GM19467 (cell line): Measurements from ENCODE around the gene SPOCD1.

Experiments
- ATAC-seq: cut with Tn5 transposase; IDR thresholded peaks from one replicate; pipeline ENCODE4 v1.9.1; 2021; ENCODE audit warnings: mild to moderate bottlenecking, moderate library complexity; ENCODE audit not compliant: unreplicated experiment

SPOCD1 gene

GRCh38 chr1:31773861-31774260 is 42.0 kb downstream of the SPOCD1 start:
- ATAC-seq, result no peak

- no peak for ATAC-seq
Observed at GRCh38 chr1:31772669-31773248, 43.1 kb downstream of the SPOCD1 start.

GRCh38 chr1:31771891-31772668 is 43.7 kb downstream of the SPOCD1 start:
- ATAC-seq, result no peak

GRCh38 chr1:31769720-31770390 is 46.0 kb downstream of the SPOCD1 start:
- no peak for ATAC-seq

GRCh38 chr1:31768939-31769704 is 46.7 kb downstream of the SPOCD1 start:
- ATAC-seq, result no peak

- ATAC-seq, result no peak
Observed at GRCh38 chr1:31768407-31768907, 47.4 kb downstream of the SPOCD1 start.

- ATAC-seq, result no peak
Observed at GRCh38 chr1:31767225-31767624, 48.6 kb downstream of the SPOCD1 start.

- ATAC-seq, result no peak
Observed at GRCh38 chr1:31765516-31765915, 50.3 kb downstream of the SPOCD1 start.

- ATAC-seq, result no peak
Observed at GRCh38 chr1:31765041-31765467, 50.8 kb downstream of the SPOCD1 start.

GRCh38 chr1:31764312-31765040 is 51.3 kb downstream of the SPOCD1 start, which contains the start of gene ADGRB2:
Gene ADGRB2 (minus strand): TSS chr1:31764340. CDS start chr1:31757221, 7,119 bp downstream.
- no peak for ATAC-seq

- no peak for ATAC-seq
Observed at GRCh38 chr1:31763671-31764311, 52.0 kb downstream of the SPOCD1 start.

- no peak for ATAC-seq
Observed at GRCh38 chr1:31762726-31763670, 52.8 kb downstream of the SPOCD1 start.

- ATAC-seq, result no peak
Observed at GRCh38 chr1:31762323-31762722, 53.5 kb downstream of the SPOCD1 start.

- no peak for ATAC-seq
Observed at GRCh38 chr1:31761883-31762282, 53.9 kb downstream of the SPOCD1 start.

- ATAC-seq, result no peak
Observed at GRCh38 chr1:31760471-31761470, 55.1 kb downstream of the SPOCD1 start.

GRCh38 chr1:31759298-31760023 is 56.4 kb downstream of the SPOCD1 start:
- ATAC-seq, result no peak

- no peak for ATAC-seq
Observed at GRCh38 chr1:31758823-31759222, 57.0 kb downstream of the SPOCD1 start.
